HepG2 (cell line): ENCODE data around the gene PGK1. TPM values are rescaled to one million over a fixed set of nuclear protein-coding genes. Genes with fewer than 3 reads are reported as not detected.

Experiments used
- AKAP8 ChIP-seq: sonication (generic); formaldehyde crosslinking; IDR thresholded peaks from 2 replicates; pipeline ENCODE4 v1.5.1; 2020; ENCODE audit warnings: mild to moderate bottlenecking, missing genetic modification reagents
- ESRRA ChIP-seq: sonication (generic); formaldehyde crosslinking; IDR thresholded peaks from 2 replicates; pipeline ENCODE4 v1.5.1; 2020; ENCODE audit warnings: mild to moderate bottlenecking, low read depth, missing genetic modification reagents
- FOXA3 ChIP-seq: IDR thresholded peaks from 2 replicates; pipeline ENCODE4 v1.6.1; 2016; ENCODE audit warnings: missing genetic modification reagents, missing compliant biosample characterization
- ISX ChIP-seq: sonication (generic); formaldehyde crosslinking; conservative IDR thresholded peaks from 2 replicates; pipeline ENCODE4 v1.5.0; 2020; ENCODE audit warnings: missing genetic modification reagents
- MAZ ChIP-seq, 2 experiments: sonication (generic) in 1 of 2; formaldehyde crosslinking in 1 of 2; IDR thresholded peaks; 2 replicates each; pipeline versions ENCODE4 v1.5.0 to v1.6.1; 2012 to 2020; ENCODE audit warnings: low read depth in 2 of 2, mild to moderate bottlenecking in 2 of 2, borderline replicate concordance in 1 of 2, improper control_type of control experiment in 1 of 2, low read length in 1 of 2, missing genetic modification reagents in 1 of 2, moderate library complexity in 1 of 2
- MBNL3 ChIP-seq: fragments of 250-450 bp; sonication (Bioruptor Pico); conservative IDR thresholded peaks from 2 replicates; pipeline ENCODE4 v1.8.0; 2022; ENCODE audit warnings: mild to moderate bottlenecking, inconsistent platforms
- MED8 ChIP-seq: sonication (generic); formaldehyde crosslinking; IDR thresholded peaks from 2 replicates; pipeline ENCODE4 v1.8.1; 2023; ENCODE audit warnings: mild to moderate bottlenecking, missing genetic modification reagents; ENCODE audit not compliant: insufficient replicate concordance
- NCOA2 ChIP-seq: sonication (generic); formaldehyde crosslinking; IDR thresholded peaks from 2 replicates; pipeline ENCODE4 v1.8.0; 2022; ENCODE audit warnings: inconsistent platforms
- NFE2L1 ChIP-seq: sonication (generic); formaldehyde crosslinking; IDR thresholded peaks from 2 replicates; pipeline ENCODE4 v1.4.0; 2020; ENCODE audit warnings: missing genetic modification reagents, mild to moderate bottlenecking, borderline replicate concordance
- NPAS2 ChIP-seq: sonication (generic); formaldehyde crosslinking; IDR thresholded peaks from 2 replicates; pipeline ENCODE4 v1.8.0; 2022; ENCODE audit warnings: mild to moderate bottlenecking, missing genetic modification reagents, borderline replicate concordance
- RFX1 ChIP-seq: fragments of 450-650 bp; IDR thresholded peaks from 2 replicates; pipeline ENCODE4 v1.6.1; 2017
- RNF2 ChIP-seq: fragments of 450-650 bp; conservative IDR thresholded peaks from 2 replicates; pipeline ENCODE4 v1.6.1; 2016; ENCODE audit warnings: low read depth
- SMAD3 ChIP-seq: sonication (generic); formaldehyde crosslinking; IDR thresholded peaks from 2 replicates; pipeline ENCODE4 v1.4.0; 2020; ENCODE audit warnings: missing genetic modification reagents
- TGIF2 ChIP-seq: IDR thresholded peaks from 2 replicates; pipeline ENCODE4 v1.6.1; 2016; ENCODE audit warnings: control low read depth, missing compliant biosample characterization
- TSC22D2 ChIP-seq: sonication (generic); formaldehyde crosslinking; IDR thresholded peaks from 2 replicates; pipeline ENCODE4 v1.5.1; 2020; ENCODE audit warnings: missing genetic modification reagents, mild to moderate bottlenecking, borderline replicate concordance
- YEATS4 ChIP-seq: sonication (generic); formaldehyde crosslinking; IDR thresholded peaks from 2 replicates; pipeline ENCODE4 v1.4.0; 2020; ENCODE audit warnings: missing genetic modification reagents, borderline replicate concordance
- polyA plus RNA-seq, 8 experiments: library from polyadenylated mRNA; depleted of rRNA in 3 of 8; stranded (reverse) in 7 of 8; unstranded in 1 of 8; fragments of >200 nt; fragmentation: Illumina TruSeq in 4 of 8; extraction: Trizol in 4 of 8; gene quantifications; 2 replicates each; pipeline versions ENCODE4 v1.2.1 to v1.2.3, GENCODE V29; 2011 to 2016; ENCODE audit warnings: low read depth in 4 of 8, missing spikeins in 1 of 8, mixed read lengths in 1 of 8; ENCODE audit not compliant: insufficient read depth in 1 of 8
- total RNA-seq, 5 experiments: library from RNA; depleted of rRNA; stranded (reverse); fragments of >200 nt; fragmentation: Illumina TruSeq; extraction: Trizol; gene quantifications; 2 replicates each; pipeline ENCODE4 v1.2.3, GENCODE V29; 2016; ENCODE audit warnings: low read depth in 1 of 5
- TF ChIP-seq, protein P1 (sequence below): sonication (generic); formaldehyde crosslinking; IDR thresholded peaks from 2 replicates; pipeline ENCODE4 v1.8.1; 2022; ENCODE audit warnings: low read depth, mild to moderate bottlenecking, missing genetic modification reagents
- TF ChIP-seq, protein P2 (sequence below): sonication (generic); formaldehyde crosslinking; IDR thresholded peaks from 2 replicates; pipeline ENCODE4 v1.4.0; 2020; ENCODE audit warnings: low read depth, mild to moderate bottlenecking, missing genetic modification reagents
- TF ChIP-seq, protein P3 (sequence below): sonication (generic); formaldehyde crosslinking; IDR thresholded peaks from 2 replicates; pipeline ENCODE4 v1.4.0; 2020; ENCODE audit warnings: missing genetic modification reagents
- TF ChIP-seq, protein P4 (sequence below): sonication (generic); formaldehyde crosslinking; IDR thresholded peaks from 2 replicates; pipeline ENCODE4 v1.4.0; 2020; ENCODE audit warnings: missing genetic modification reagents; ENCODE audit errors: not compliant biosample characterization
- TF ChIP-seq, protein P5 (sequence below): sonication (generic); formaldehyde crosslinking; IDR thresholded peaks from 2 replicates; pipeline ENCODE4 v1.5.1; 2020; ENCODE audit warnings: mild to moderate bottlenecking, missing genetic modification reagents, moderate library complexity

The PGK1 gene
- total and polyA plus RNA-seq, 2 of the 13 experiments (the other 11 are each of a cell fraction or from before 2014, with no cell fraction given): 325 to 1,274 TPM

DNA sequence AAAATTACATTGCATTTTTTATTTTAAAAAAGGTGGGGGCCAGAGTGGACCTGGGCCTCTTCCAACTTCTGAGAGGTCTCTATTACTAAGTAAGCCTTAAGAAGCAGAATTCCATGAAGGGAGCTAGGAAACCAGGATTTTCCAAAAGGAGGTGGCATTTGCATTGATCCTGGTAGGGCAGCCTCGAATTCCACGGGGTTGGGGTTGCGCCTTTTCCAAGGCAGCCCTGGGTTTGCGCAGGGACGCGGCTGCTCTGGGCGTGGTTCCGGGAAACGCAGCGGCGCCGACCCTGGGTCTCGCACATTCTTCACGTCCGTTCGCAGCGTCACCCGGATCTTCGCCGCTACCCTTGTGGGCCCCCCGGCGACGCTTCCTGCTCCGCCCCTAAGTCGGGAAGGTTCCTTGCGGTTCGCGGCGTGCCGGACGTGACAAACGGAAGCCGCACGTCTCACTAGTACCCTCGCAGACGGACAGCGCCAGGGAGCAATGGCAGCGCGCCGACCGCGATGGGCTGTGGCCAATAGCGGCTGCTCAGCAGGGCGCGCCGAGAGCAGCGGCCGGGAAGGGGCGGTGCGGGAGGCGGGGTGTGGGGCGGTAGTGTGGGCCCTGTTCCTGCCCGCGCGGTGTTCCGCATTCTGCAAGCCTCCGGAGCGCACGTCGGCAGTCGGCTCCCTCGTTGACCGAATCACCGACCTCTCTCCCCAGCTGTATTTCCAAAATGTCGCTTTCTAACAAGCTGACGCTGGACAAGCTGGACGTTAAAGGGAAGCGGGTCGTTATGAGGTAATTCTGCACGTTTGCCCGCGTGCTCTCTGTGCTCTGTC, at the start of gene PGK1 (continued):
- 0 out of 2 replicates have a peak, but pooled peaks have one; percentile 35 for TF ChIP-seq ESRRA (CRISPR knock-in tag)
- TF ChIP-seq, protein P1, sequence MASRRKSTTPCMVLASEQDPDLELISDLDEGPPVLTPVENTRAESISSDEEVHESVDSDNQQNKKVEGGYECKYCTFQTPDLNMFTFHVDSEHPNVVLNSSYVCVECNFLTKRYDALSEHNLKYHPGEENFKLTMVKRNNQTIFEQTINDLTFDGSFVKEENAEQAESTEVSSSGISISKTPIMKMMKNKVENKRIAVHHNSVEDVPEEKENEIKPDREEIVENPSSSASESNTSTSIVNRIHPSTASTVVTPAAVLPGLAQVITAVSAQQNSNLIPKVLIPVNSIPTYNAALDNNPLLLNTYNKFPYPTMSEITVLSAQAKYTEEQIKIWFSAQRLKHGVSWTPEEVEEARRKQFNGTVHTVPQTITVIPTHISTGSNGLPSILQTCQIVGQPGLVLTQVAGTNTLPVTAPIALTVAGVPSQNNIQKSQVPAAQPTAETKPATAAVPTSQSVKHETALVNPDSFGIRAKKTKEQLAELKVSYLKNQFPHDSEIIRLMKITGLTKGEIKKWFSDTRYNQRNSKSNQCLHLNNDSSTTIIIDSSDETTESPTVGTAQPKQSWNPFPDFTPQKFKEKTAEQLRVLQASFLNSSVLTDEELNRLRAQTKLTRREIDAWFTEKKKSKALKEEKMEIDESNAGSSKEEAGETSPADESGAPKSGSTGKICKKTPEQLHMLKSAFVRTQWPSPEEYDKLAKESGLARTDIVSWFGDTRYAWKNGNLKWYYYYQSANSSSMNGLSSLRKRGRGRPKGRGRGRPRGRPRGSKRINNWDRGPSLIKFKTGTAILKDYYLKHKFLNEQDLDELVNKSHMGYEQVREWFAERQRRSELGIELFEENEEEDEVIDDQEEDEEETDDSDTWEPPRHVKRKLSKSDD (CRISPR knock-in tag): 0 out of 2 replicates have a peak, but pooled peaks have one; percentile 65
- TF ChIP-seq YEATS4 (CRISPR knock-in tag): peak; percentile 91; the same call in 1 of the 2 replicates
- TF ChIP-seq, protein P2, sequence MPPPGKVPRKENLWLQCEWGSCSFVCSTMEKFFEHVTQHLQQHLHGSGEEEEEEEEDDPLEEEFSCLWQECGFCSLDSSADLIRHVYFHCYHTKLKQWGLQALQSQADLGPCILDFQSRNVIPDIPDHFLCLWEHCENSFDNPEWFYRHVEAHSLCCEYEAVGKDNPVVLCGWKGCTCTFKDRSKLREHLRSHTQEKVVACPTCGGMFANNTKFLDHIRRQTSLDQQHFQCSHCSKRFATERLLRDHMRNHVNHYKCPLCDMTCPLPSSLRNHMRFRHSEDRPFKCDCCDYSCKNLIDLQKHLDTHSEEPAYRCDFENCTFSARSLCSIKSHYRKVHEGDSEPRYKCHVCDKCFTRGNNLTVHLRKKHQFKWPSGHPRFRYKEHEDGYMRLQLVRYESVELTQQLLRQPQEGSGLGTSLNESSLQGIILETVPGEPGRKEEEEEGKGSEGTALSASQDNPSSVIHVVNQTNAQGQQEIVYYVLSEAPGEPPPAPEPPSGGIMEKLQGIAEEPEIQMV (CRISPR knock-in tag): peak; percentile 92
- TF ChIP-seq RFX1: no peak
- TF ChIP-seq, protein P3, sequence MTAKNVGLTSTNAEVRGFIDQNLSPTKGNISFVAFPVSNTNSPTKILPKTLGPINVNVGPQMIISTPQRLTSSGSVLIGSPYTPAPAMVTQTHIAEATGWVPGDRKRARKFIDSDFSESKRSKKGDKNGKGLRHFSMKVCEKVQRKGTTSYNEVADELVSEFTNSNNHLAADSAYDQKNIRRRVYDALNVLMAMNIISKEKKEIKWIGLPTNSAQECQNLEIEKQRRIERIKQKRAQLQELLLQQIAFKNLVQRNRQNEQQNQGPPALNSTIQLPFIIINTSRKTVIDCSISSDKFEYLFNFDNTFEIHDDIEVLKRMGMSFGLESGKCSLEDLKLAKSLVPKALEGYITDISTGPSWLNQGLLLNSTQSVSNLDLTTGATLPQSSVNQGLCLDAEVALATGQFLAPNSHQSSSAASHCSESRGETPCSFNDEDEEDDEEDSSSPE (CRISPR knock-in tag): peak; percentile 81; the same call in 1 of the 2 replicates
- TF ChIP-seq MED8 (CRISPR knock-in tag): peak; percentile 67
- peak; percentile 43 for TF ChIP-seq NCOA2 (CRISPR knock-in tag)
- TF ChIP-seq, protein P4, sequence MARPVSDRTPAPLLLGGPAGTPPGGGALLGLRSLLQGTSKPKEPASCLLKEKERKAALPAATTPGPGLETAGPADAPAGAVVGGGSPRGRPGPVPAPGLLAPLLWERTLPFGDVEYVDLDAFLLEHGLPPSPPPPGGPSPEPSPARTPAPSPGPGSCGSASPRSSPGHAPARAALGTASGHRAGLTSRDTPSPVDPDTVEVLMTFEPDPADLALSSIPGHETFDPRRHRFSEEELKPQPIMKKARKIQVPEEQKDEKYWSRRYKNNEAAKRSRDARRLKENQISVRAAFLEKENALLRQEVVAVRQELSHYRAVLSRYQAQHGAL (CRISPR knock-in tag): no peak
- no peak for TF ChIP-seq NFE2L1 (CRISPR knock-in tag)
- no peak for TF ChIP-seq ISX
- TF ChIP-seq AKAP8 (CRISPR knock-in tag): peak; percentile 71; the same call in 1 of the 2 replicates
- TF ChIP-seq, protein P5, sequence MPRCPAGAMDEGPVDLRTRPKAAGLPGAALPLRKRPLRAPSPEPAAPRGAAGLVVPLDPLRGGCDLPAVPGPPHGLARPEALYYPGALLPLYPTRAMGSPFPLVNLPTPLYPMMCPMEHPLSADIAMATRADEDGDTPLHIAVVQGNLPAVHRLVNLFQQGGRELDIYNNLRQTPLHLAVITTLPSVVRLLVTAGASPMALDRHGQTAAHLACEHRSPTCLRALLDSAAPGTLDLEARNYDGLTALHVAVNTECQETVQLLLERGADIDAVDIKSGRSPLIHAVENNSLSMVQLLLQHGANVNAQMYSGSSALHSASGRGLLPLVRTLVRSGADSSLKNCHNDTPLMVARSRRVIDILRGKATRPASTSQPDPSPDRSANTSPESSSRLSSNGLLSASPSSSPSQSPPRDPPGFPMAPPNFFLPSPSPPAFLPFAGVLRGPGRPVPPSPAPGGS: 0 out of 2 replicates have a peak, but pooled peaks have one; percentile 46
- no peak for TF ChIP-seq MBNL3 (CRISPR knock-in tag)
- no peak for TF ChIP-seq NPAS2 (CRISPR knock-in tag)
- TF ChIP-seq MAZ (IDR thresholded peaks at IDR 0.05; ENCODE audit: borderline replicate concordance, low read depth, low read length): no peak
- peak; percentile 84 for TF ChIP-seq MAZ (CRISPR knock-in tag; IDR thresholded peaks at IDR 0.05; ENCODE audit: low read depth)
- peak; percentile 79 for TF ChIP-seq SMAD3 (CRISPR knock-in tag)
- no peak for TF ChIP-seq RNF2
- TF ChIP-seq TGIF2: no peak
- TF ChIP-seq TSC22D2 (CRISPR knock-in tag): 0 out of 2 replicates have a peak, but pooled peaks have one; percentile 21
- TF ChIP-seq FOXA3: peak; percentile 46; the same call in 1 of the 2 replicates
